GM19455 (cell line): Measurements from ENCODE around the gene PFDN4.
"Not testable (repeated sequence)": the region's sequence is repeated elsewhere in the genome, so short reads cannot be mapped to it uniquely, and the experiment has no call there.

ENCODE experiments used
- ATAC-seq: cut with Tn5 transposase; IDR thresholded peaks from one replicate; pipeline ENCODE4 v1.9.1; 2021; ENCODE audit not compliant: unreplicated experiment

PFDN4 gene

GRCh38 chr20:54223751-54224150 is 15.9 kb downstream of the PFDN4 start:
- ATAC-seq = no peak

- ATAC-seq = not testable (repeated sequence)
Observed at GRCh38 chr20:54224642-54225041, 16.8 kb downstream of the PFDN4 start.

DNA sequence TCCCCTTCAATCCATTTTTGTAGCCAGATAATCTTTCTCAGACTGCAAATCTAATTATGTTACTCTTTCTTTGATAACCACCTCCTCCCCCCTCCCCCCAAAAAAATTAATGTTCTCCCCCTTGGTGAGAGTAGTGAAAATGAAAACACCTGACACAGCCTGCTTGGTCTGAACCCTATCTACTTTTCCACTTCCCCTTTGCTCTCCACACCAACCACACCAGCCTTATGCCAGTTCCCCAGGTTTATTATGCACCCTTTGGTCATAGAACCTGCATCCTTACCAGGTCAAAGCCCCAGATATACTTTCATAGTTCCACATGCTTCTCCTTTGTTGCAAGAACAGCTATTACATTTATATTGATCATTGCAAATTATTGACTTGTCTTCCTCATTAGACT is 19.4 kb downstream of the PFDN4 start:
- ATAC-seq = peak; percentile 75

GRCh38 chr20:54227751-54228150 is 19.9 kb downstream of the PFDN4 start:
- ATAC-seq = no peak

DNA sequence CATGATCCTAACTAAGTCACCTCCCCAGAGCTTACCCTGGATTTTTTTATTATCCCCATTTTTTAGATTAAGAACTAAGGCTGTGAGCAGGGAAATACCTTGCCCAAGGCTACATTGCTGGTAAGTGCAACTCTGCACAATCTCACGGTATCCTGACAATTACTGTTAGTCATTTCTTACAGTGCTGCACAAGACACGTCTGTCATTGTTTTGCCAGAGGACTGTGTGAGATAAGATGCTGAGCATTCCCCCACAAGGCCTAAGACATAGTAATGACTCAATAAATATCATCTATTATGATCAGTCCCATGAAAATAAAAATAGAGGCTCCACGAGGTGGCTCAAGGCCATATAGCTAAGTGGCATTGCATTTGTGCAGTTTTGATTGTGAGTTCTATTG is 21.0 kb downstream of the PFDN4 start:
- ATAC-seq = no peak

- no peak for ATAC-seq
Observed at GRCh38 chr20:54229566-54230160, 21.8 kb downstream of the PFDN4 start.

GRCh38 chr20:54231036-54231435 is 23.1 kb downstream of the PFDN4 start:
- ATAC-seq = no peak

DNA sequence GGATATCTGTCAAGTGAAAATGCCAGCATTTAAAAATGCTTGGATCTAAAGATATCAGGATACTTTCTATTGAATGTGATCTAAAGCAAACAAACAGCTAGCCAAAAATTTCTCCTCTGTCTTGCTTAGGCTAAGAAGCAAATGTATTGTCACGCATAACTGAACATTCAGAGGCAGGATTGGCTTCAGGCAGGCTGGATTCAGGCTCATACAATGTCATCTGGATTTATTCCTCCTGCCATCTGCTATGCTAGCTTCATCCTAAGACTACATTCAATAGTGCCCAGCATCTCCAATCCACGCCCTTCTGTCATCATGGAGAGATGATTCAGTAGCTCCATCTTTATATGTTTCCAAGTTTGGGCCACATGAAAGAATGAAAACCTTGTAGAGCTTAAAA is 27.1 kb downstream of the PFDN4 start:
- no peak for ATAC-seq

GRCh38 chr20:54237116-54237943 is 29.4 kb downstream of the PFDN4 start:
- no peak for ATAC-seq

DNA sequence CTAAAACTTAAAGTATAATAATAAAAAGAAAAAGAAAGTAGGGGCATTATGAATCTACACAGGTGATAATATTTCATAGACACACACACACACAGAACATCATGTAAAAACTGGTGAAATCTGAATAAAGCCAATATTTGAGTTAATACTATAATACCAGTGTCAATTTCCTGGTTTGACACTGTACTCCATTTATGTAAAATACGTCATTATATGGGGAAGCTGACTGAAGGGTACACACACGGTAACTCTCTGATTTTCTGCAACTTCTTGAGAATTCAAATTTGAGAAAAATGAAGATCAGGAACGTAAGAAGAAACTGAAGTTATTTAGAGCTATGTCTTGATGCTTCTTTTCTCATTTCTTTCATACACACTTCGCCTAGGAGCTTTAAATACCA is 36.2 kb downstream of the PFDN4 start:
- no peak for ATAC-seq

GRCh38 chr20:54248705-54249104 is 40.8 kb downstream of the PFDN4 start:
- ATAC-seq = not testable (repeated sequence)

- ATAC-seq = no peak
Observed at GRCh38 chr20:54250691-54251090, 42.8 kb downstream of the PFDN4 start.

DNA sequence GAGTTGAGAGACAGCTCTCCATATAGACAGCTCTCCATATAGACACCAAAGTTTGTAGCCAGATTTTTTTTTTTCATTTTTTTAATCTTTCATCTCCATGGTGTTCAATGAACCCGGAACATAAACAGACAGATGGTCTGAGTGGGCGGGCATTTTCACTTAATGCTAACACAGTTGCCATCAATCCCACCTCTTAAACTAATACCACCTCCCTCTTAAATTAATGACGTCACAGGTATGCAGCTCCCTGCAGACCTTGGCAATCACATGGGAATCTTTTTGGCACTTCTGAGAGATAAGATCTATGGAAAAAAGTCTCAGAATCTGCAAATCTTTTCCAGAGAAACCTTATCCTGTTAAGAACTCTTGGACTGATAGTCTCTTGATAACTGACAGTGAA is 43.2 kb downstream of the PFDN4 start:
- no peak for ATAC-seq

DNA sequence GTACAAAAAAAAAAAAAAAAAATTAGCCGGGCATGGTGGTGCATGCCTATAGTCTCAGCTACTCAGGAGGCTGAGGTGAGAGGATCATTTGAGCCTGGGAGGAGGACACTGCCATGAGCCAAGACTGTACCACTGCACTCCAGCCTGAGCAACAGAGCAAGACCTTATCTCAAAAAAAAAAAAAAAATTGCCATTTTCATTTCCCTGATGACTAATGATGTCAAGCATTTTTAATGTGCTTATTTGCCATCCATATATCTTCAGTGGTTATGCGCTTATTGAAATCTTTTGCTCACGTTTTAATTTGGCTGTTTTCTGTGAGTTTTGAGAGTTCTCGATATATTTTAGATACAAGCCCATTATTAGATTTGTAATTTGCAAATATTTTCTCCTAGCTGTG is 46.7 kb downstream of the PFDN4 start:
- no peak for ATAC-seq

DNA sequence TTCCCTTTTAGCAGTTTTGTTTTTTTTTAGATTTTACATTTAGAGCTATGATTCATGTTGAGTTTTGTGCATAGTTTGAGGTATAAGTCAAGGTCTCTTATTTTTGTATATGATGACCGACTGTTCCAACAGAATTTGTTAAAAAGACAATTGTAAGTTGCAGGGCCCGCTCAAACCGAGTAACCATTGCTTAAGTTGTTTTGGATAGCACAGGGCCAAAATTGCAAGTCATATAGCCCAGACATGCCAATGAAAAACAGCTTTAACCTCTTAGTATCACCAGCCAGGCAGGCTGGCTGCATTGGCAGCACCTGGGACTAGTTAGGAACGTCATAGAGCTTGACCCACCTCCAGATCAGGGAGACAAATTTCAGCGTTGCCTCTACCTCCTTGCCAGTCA is 47.3 kb downstream of the PFDN4 start:
- ATAC-seq = no peak

DNA sequence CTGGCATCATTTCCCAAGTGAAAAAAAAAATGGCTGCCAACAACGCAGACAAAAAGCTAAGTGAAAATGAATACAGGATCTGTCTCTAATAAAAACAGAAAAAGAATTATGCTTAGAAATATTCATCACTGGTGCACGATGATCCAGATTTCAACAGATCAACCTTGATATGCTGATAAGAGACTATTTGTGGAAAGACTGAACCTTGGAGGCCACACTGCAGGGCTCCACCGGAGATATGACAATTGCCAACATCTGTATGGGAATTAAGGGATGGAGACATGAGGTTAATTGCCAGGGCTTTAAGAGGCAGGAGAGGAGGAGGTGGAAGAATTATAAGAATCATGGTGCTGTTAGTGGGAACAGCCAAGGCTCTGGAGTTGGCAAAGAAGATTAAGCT is 48.3 kb downstream of the PFDN4 start:
- ATAC-seq = no peak

DNA sequence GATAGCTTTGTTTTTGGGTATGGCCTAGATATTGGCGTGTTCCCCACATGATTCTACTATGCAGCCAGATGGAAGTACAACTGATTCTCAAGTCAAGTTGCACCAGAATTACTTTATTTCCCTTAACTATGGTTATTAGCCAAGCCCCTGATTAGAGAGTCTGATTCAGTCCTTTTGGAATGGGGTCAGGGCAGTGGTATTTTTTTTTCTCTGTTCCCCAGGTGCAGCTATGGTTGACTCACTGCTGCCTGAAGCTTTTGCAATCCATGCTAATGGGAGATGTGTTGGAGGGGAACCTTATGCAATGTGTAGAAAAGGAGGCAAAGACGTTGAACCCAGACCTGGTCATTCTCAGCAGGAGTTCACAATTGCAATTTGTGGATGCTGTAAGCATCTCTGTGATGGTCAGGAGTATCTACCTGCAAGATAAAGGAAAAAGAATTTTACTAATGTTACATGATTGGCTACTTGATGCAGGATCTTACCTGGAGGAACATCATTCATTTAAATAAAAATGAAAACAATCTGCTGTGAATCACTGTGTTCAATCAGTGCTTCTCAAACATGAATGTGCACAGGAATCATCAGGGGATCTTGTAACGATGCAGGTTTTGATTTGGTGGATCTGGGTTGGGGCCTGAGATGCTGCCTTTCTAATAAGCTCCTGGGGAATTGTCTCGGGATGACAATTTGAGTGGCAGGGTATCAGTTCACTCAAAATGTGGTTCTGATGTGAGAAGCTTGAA is 49.4 kb downstream of the PFDN4 start:
- ATAC-seq = no peak

- no peak for ATAC-seq
Observed at GRCh38 chr20:54260116-54260515, 52.2 kb downstream of the PFDN4 start.

DNA sequence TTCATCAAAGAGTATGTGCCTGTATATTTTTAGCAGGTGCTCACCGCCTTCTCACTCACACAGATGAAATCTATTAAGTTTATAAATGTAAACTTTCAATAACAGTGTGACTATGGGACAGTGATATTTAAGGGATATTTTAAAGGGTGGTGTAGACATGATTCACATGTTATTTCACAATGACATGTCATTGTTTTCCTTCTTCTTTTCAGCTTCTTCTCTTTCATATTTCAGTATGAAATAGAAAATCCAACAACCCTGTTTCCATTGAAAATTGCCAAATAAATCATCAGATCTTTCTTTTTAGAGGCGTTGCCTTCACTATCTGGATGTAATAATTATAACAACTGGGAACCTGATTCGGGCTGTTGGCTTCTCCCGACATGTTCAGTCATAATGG is 54.8 kb downstream of the PFDN4 start:
- ATAC-seq = no peak

DNA sequence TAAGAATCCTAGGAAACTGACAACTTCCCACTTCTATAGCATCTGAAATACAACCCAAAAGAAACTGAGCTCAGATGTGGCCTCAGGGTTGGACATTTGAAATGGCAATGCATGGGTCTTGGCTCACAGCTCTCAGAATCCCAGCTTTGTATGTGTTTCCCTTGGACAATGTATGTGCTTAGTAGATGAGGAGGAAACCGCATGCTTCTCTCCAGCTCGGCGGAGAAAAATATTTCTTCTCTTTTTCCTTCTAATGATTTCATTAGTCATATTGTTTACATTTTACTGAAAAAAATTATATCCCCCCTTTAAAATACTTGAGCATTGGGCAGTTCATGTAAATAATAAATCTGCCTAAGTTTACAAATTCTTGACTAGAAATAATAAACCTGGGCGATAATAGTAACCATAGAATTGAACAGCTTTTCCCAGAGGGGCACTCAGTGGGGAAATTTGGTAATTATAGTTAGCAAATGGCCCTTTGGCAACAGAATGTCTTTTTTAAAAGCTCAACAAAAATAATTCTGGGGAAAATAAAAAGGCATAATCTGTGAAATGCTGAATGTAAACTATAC is 55.3 kb downstream of the PFDN4 start:
- no peak for ATAC-seq

- ATAC-seq = not testable (repeated sequence)
Observed at GRCh38 chr20:54265791-54266190, 57.9 kb downstream of the PFDN4 start.

DNA sequence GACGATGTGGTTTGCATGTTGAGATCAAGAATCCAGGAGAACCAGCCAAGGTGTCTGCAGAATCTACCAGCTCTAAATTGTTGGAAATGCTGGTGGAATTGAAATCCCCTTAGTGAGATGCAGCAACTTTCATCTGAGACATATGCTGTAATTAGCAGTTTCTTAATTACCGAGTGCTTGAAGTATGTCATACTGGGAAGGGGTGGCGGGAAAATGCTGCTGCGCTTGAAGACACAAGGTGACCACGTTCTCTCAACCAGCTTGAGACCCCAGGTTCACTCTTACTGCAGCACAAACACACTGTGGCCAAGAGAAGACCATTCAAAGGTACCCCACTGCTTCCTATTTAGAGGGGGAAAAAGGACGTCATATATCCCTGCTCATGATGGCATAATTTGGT is 59.0 kb downstream of the PFDN4 start:
- no peak for ATAC-seq
